H9 (cell line): ENCODE data around the gene PPT1. TPM values are rescaled to one million over a fixed set of nuclear protein-coding genes. Genes with fewer than 3 reads are reported as not detected.

ENCODE experiments used
- DNase-seq: peaks from one replicate; pipeline ENCODE4 v3.0.0-alpha.2; 2017
- H2AFZ ChIP-seq: one replicate; pipeline ENCODE4 v1.6.1; 2013; ENCODE audit warnings: mild to moderate bottlenecking, low read length, control low read depth, moderate library complexity
- H2AK5ac ChIP-seq: 2 replicates; pipeline ENCODE4 v1.6.1; 2013; ENCODE audit warnings: low read length, control low read depth, mixed read lengths; ENCODE audit not compliant: insufficient read length
- H2BK120ac ChIP-seq: one replicate; pipeline ENCODE4 v1.6.1; 2013; ENCODE audit warnings: low read depth, mild to moderate bottlenecking, low read length, control low read depth, inconsistent platforms; ENCODE audit not compliant: poor library complexity, severe bottlenecking
- H2BK12ac ChIP-seq: 2 replicates; pipeline ENCODE4 v1.6.1; 2013; ENCODE audit warnings: low read length, control low read depth, mixed read lengths, low read depth; ENCODE audit not compliant: insufficient read length
- H2BK15ac ChIP-seq: 2 replicates; pipeline ENCODE4 v1.6.1; 2013; ENCODE audit warnings: low read depth, low read length, control low read depth
- H2BK20ac ChIP-seq: one replicate; pipeline ENCODE4 v1.6.1; 2013; ENCODE audit warnings: low read depth, mild to moderate bottlenecking, low read length, control low read depth, inconsistent platforms; ENCODE audit not compliant: poor library complexity, severe bottlenecking
- H2BK5ac ChIP-seq: 2 replicates; pipeline ENCODE4 v1.6.1; 2013; ENCODE audit warnings: low read length, control low read depth, mixed read lengths; ENCODE audit not compliant: insufficient read length
- H3K14ac ChIP-seq: 2 replicates; pipeline ENCODE4 v1.6.1; 2013; ENCODE audit warnings: low read length, control low read depth; ENCODE audit not compliant: insufficient read depth
- H3K18ac ChIP-seq: 2 replicates; pipeline ENCODE4 v1.6.1; 2013; ENCODE audit warnings: low read depth, mild to moderate bottlenecking, mixed read lengths, low read length, control low read depth; ENCODE audit not compliant: insufficient read length
- H3K23ac ChIP-seq: 2 replicates; pipeline ENCODE4 v1.6.1; 2013; ENCODE audit warnings: low read length, control low read depth, mixed read lengths, low read depth; ENCODE audit not compliant: insufficient read length
- H3K23me2 ChIP-seq: 2 replicates; pipeline ENCODE4 v1.6.1; 2013; ENCODE audit warnings: low read depth, mild to moderate bottlenecking, mixed read lengths, low read length, control low read depth; ENCODE audit not compliant: insufficient read length, poor library complexity, severe bottlenecking
- H3K27ac ChIP-seq: 2 replicates; pipeline ENCODE4 v1.5.1; 2013; ENCODE audit warnings: low read length, control low read depth, mixed read lengths, low read depth; ENCODE audit not compliant: insufficient read length
- H3K27me3 ChIP-seq: 2 replicates; pipeline ENCODE4 v1.6.1; 2013; ENCODE audit warnings: low read length, control low read depth, inconsistent platforms; ENCODE audit not compliant: insufficient read depth
- H3K4ac ChIP-seq: 2 replicates; pipeline ENCODE4 v1.6.1; 2013; ENCODE audit warnings: low read depth, mild to moderate bottlenecking, control low read depth, inconsistent platforms, low read length, moderate library complexity
- H3K4me1 ChIP-seq: 2 replicates; pipeline ENCODE4 v1.6.1; 2013; ENCODE audit warnings: low read length, control low read depth, inconsistent platforms; ENCODE audit not compliant: insufficient read depth
- H3K4me2 ChIP-seq: 2 replicates; pipeline ENCODE4 v1.6.1; 2013; ENCODE audit warnings: low read length, control low read depth, mixed read lengths; ENCODE audit not compliant: insufficient read length, insufficient read depth
- H3K56ac ChIP-seq: 2 replicates; pipeline ENCODE4 v1.6.1; 2013; ENCODE audit warnings: low read depth, mild to moderate bottlenecking, mixed read lengths, low read length, control low read depth; ENCODE audit not compliant: insufficient read length
- H3K79me1 ChIP-seq: 2 replicates; pipeline ENCODE4 v1.6.1; 2013; ENCODE audit warnings: low read depth, mild to moderate bottlenecking, moderate library complexity, low read length, control low read depth, inconsistent platforms; ENCODE audit not compliant: insufficient read depth, poor library complexity, severe bottlenecking
- H3K79me2 ChIP-seq: 2 replicates; pipeline ENCODE4 v1.6.1; 2013; ENCODE audit warnings: low read length, control low read depth, inconsistent platforms; ENCODE audit not compliant: insufficient read depth
- H3K9ac ChIP-seq: 2 replicates; pipeline ENCODE4 v1.6.1; 2013; ENCODE audit warnings: low read length, control low read depth, mixed read lengths; ENCODE audit not compliant: insufficient read length; ENCODE audit errors: extremely low read depth
- H3K9me3 ChIP-seq: one replicate; pipeline ENCODE4 v1.6.1; 2013; ENCODE audit warnings: low read depth, low read length, inconsistent platforms; ENCODE audit not compliant: control insufficient read depth
- H3T11ph ChIP-seq: one replicate; pipeline ENCODE4 v1.6.1; 2013; ENCODE audit warnings: mild to moderate bottlenecking, low read length, control low read depth, inconsistent platforms
- H4K20me1 ChIP-seq: one replicate; pipeline ENCODE4 v1.6.1; 2013; ENCODE audit not compliant: control insufficient read depth, insufficient read length, insufficient read depth
- H4K5ac ChIP-seq: 2 replicates; pipeline ENCODE4 v1.6.1; 2013; ENCODE audit warnings: low read depth, mild to moderate bottlenecking, mixed read lengths, low read length, control low read depth; ENCODE audit not compliant: insufficient read length
- H4K8ac ChIP-seq: replicated peaks from 2 replicates; pipeline ENCODE4 v1.6.1; 2013; ENCODE audit warnings: low read length, control low read depth, mixed read lengths, low read depth; ENCODE audit not compliant: insufficient read length
- H4K91ac ChIP-seq: 2 replicates; pipeline ENCODE4 v1.6.1; 2013; ENCODE audit warnings: low read depth, mild to moderate bottlenecking, moderate library complexity, mixed read lengths, low read length, control low read depth; ENCODE audit not compliant: insufficient read length
- H3K27ac Mint-ChIP-seq, 3 experiments: 2 replicates in 2 of 3; 3 replicates in 1 of 3; pipeline ENCODE4 v1.8.0; 2020 to 2021; ENCODE audit warnings: mixed read lengths in 3 of 3, mild to moderate bottlenecking in 1 of 3, moderate library complexity in 1 of 3
- H3K27me3 Mint-ChIP-seq: 2 replicates; pipeline ENCODE4 v1.8.0; 2021; ENCODE audit warnings: low read depth, mild to moderate bottlenecking, moderate library complexity, mixed read lengths
- H3K36me3 Mint-ChIP-seq, 3 experiments: 2 replicates in 2 of 3; 3 replicates in 1 of 3; pipeline ENCODE4 v1.8.0; 2020 to 2021; ENCODE audit warnings: low read depth in 3 of 3, mixed read lengths in 3 of 3; ENCODE audit not compliant: insufficient read depth in 1 of 3
- H3K4me1 Mint-ChIP-seq, 2 experiments: 2 replicates each; pipeline ENCODE4 v1.8.0; 2020; ENCODE audit warnings: mixed read lengths in 2 of 2
- H3K4me3 Mint-ChIP-seq, 2 experiments: 2 replicates in 1 of 2; 3 replicates in 1 of 2; pipeline ENCODE4 v1.8.0; 2020 to 2021; ENCODE audit warnings: mild to moderate bottlenecking in 2 of 2, mixed read lengths in 2 of 2, moderate library complexity in 1 of 2
- H3K9me3 Mint-ChIP-seq, 2 experiments: 2 replicates in 1 of 2; 3 replicates in 1 of 2; pipeline ENCODE4 v1.8.0; 2020; ENCODE audit warnings: mild to moderate bottlenecking in 2 of 2, mixed read lengths in 2 of 2, moderate library complexity in 1 of 2
- WGBS: extraction: QIAGEN DNeasy Blood & Tissue Kit; methylation state at CpG from one replicate; pipeline ENCODE4 v1.1.7; 2013; ENCODE audit warnings: missing lambda C conversion rate, low lambda C conversion rate, mixed read lengths; ENCODE audit not compliant: insufficient read length; ENCODE audit errors: extremely low coverage; 5-methylcytosine and 5-hydroxymethylcytosine counted together
- total RNA-seq: library from RNA; stranded (reverse); gene quantifications from 2 replicates; pipeline ENCODE4 v1.2.1, GENCODE V29; 2021
- TF ChIP-seq, protein P1 (sequence below): fragments of 200-600 bp; sonication (generic); conservative IDR thresholded peaks from 3 replicates; pipeline ENCODE4 v1.8.0; 2021; ENCODE audit warnings: antibody characterized with exemption, mild to moderate bottlenecking

Gene PPT1
- total RNA-seq, 1 experiment from 2014 or later = 109 TPM

DNA sequence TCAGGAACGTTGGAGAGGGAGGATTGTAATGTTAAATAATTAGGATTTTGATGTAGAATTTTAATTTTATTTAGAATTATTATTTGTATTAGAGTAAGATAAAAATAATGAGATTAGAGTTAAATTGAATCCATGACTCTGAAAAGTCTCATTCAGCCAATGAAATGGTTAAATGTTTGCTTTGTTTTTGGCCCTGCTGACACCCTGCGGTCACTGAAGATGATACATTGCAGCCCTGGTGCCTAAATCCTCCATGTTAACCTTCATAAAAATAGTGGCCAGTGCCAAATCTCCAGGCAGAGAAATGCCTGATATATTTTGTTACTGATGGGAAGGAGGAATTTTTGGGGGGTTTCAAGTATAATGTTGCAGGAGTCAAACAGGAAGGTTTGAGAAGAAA, 36.8 kb upstream of the PPT1 start:
- peaks cover 0 to 5% of the 10 kb centered on the region in 2 experiments; a peak in 1 of 4 replicates for H3K4me1 Mint-ChIP-seq
- TF ChIP-seq, protein P1, sequence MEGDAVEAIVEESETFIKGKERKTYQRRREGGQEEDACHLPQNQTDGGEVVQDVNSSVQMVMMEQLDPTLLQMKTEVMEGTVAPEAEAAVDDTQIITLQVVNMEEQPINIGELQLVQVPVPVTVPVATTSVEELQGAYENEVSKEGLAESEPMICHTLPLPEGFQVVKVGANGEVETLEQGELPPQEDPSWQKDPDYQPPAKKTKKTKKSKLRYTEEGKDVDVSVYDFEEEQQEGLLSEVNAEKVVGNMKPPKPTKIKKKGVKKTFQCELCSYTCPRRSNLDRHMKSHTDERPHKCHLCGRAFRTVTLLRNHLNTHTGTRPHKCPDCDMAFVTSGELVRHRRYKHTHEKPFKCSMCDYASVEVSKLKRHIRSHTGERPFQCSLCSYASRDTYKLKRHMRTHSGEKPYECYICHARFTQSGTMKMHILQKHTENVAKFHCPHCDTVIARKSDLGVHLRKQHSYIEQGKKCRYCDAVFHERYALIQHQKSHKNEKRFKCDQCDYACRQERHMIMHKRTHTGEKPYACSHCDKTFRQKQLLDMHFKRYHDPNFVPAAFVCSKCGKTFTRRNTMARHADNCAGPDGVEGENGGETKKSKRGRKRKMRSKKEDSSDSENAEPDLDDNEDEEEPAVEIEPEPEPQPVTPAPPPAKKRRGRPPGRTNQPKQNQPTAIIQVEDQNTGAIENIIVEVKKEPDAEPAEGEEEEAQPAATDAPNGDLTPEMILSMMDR = no peak

More for the DNA sequence above, 36.8 kb upstream of the PPT1 start:
- no peak overlapping the region for H3K4me2 ChIP-seq
- H3K4me1 ChIP-seq = no peaks in the 10 kb centered on the region
- H3K79me1 ChIP-seq = no peaks in the 10 kb centered on the region
- no peak overlapping the region for H2BK120ac ChIP-seq
- H3K14ac ChIP-seq = no peak overlapping the region
- H2BK15ac ChIP-seq = no peak overlapping the region
- Mint-ChIP-seq H3K9me3 (no peaks in the 10 kb centered on the region; a peak in 1 of 5 replicates), H3K36me3 (no peaks in the 10 kb centered on the region), H3K27ac (no peak overlapping the region), H3K4me3 (no peak overlapping the region), H3K27me3 (peaks cover 8% of the 10 kb centered on the region)
- H4K20me1 ChIP-seq = no peaks in the 10 kb centered on the region
- no peak overlapping the region for H3T11ph ChIP-seq
- H3K9me3 ChIP-seq = no peaks in the 10 kb centered on the region
- no peak overlapping the region for H3K9ac ChIP-seq
- H3K23me2 ChIP-seq = no peaks in the 10 kb centered on the region
- no peak overlapping the region for H4K5ac ChIP-seq
- no peak overlapping the region for H2AFZ ChIP-seq
- H2BK5ac ChIP-seq = no peak overlapping the region
- H3K79me2 ChIP-seq = no peaks in the 10 kb centered on the region
- no peak overlapping the region for H3K4ac ChIP-seq
- H3K23ac ChIP-seq = no peak overlapping the region
- H3K27ac ChIP-seq = no peak overlapping the region
- DNase-seq = no peak
- no peaks in the 10 kb centered on the region for H3K27me3 ChIP-seq
- H3K56ac ChIP-seq = no peak overlapping the region
- no peak overlapping the region for H4K8ac ChIP-seq
- H4K91ac ChIP-seq = no peak overlapping the region
- no peak overlapping the region for H2BK12ac ChIP-seq
- no peak overlapping the region for H2AK5ac ChIP-seq
- no peak overlapping the region for H2BK20ac ChIP-seq
- WGBS = 100% methylated on average over 1 of the region's 2 CpGs
- no peak overlapping the region for H3K18ac ChIP-seq
